ENCODE data around the gene GREM1.

Gene GREM1

GRCh38 chr15:32685576-32685975 is 32.2 kb upstream of the GREM1 start:
- no peaks in the 10 kb centered on the region for H3K27me3 ChIP-seq (ENCODE audit: insufficient read depth, low read length, poor library complexity)
- no peak for ATAC-seq (ENCODE audit: insufficient read depth, low read depth)
- H2AFZ ChIP-seq (ENCODE audit: low read depth, low read length): no peak overlapping the region
- H3K36me3 ChIP-seq (ENCODE audit: insufficient read depth, low read length): no peaks in the 10 kb centered on the region
- H3K4me3 ChIP-seq (ENCODE audit: low read depth in 1 of 2, low read length in 2 of 2): no peak overlapping the region
- H3K79me2 ChIP-seq (ENCODE audit: insufficient read depth, low read length): no peaks in the 10 kb centered on the region
- H4K20me1 ChIP-seq (ENCODE audit: insufficient read depth, low read length): no peaks in the 10 kb centered on the region
- H3K27ac ChIP-seq (ENCODE audit: low read length): no peak overlapping the region
- TF ChIP-seq EZH2 (IDR thresholded peaks at IDR 0.05; ENCODE audit: borderline replicate concordance, low read depth, low read length, severe bottlenecking) (no peak), CTCF (IDR thresholded peaks at IDR 0.05; ENCODE audit: borderline replicate concordance, extremely low read depth, low read length, poor library complexity, severe bottlenecking) (no peak)
- DNase-seq: no peak
- no peaks in the 10 kb centered on the region for H3K4me1 ChIP-seq (ENCODE audit: insufficient read depth, low read length)
- H3K9ac ChIP-seq (ENCODE audit: low read depth, low read length): no peak overlapping the region
- no peaks in the 10 kb centered on the region for H3K9me3 ChIP-seq (ENCODE audit: insufficient read depth, low read length, severe bottlenecking)
- no peak overlapping the region for H3K4me2 ChIP-seq (ENCODE audit: insufficient read depth, low read length)

GRCh38 chr15:32687556-32687955 is 30.2 kb upstream of the GREM1 start:
- no peaks in the 10 kb centered on the region for H3K9me3 ChIP-seq (ENCODE audit: insufficient read depth, low read length, severe bottlenecking)
- no peak overlapping the region for H3K27ac ChIP-seq (ENCODE audit: low read length)
- H4K20me1 ChIP-seq (ENCODE audit: insufficient read depth, low read length): no peaks in the 10 kb centered on the region
- ATAC-seq (ENCODE audit: insufficient read depth, low read depth): no peak
- no peaks in the 10 kb centered on the region for H3K27me3 ChIP-seq (ENCODE audit: insufficient read depth, low read length, poor library complexity)
- H3K4me1 ChIP-seq (ENCODE audit: insufficient read depth, low read length): no peaks in the 10 kb centered on the region
- H3K36me3 ChIP-seq (ENCODE audit: insufficient read depth, low read length): no peaks in the 10 kb centered on the region
- H3K4me2 ChIP-seq (ENCODE audit: insufficient read depth, low read length): no peak overlapping the region
- no peak overlapping the region for H2AFZ ChIP-seq (ENCODE audit: low read depth, low read length)
- DNase-seq: no peak
- TF ChIP-seq EZH2 (IDR thresholded peaks at IDR 0.05; ENCODE audit: borderline replicate concordance, low read depth, low read length, severe bottlenecking): no peak
- no peak for TF ChIP-seq CTCF (IDR thresholded peaks at IDR 0.05; ENCODE audit: borderline replicate concordance, extremely low read depth, low read length, poor library complexity, severe bottlenecking)
- H3K9ac ChIP-seq (ENCODE audit: low read depth, low read length): no peak overlapping the region
- no peaks in the 10 kb centered on the region for H3K79me2 ChIP-seq (ENCODE audit: insufficient read depth, low read length)
- H3K4me3 ChIP-seq (ENCODE audit: low read depth in 1 of 2, low read length in 2 of 2): no peak overlapping the region

- H3K9ac ChIP-seq (ENCODE audit: low read depth, low read length): no peak overlapping the region
Observed at GRCh38 chr15:32688151-32688639, 29.6 kb upstream of the GREM1 start.

More at GRCh38 chr15:32688151-32688639, 29.6 kb upstream of the GREM1 start:
- H3K79me2 ChIP-seq (ENCODE audit: insufficient read depth, low read length): no peaks in the 10 kb centered on the region
- no peak overlapping the region for H3K4me3 ChIP-seq (ENCODE audit: low read depth in 1 of 2, low read length in 2 of 2)
- no peaks in the 10 kb centered on the region for H4K20me1 ChIP-seq (ENCODE audit: insufficient read depth, low read length)
- ATAC-seq (ENCODE audit: insufficient read depth, low read depth): no peak
- H3K36me3 ChIP-seq (ENCODE audit: insufficient read depth, low read length): no peaks in the 10 kb centered on the region
- H2AFZ ChIP-seq (ENCODE audit: low read depth, low read length): no peak overlapping the region
- H3K4me2 ChIP-seq (ENCODE audit: insufficient read depth, low read length): no peak overlapping the region
- TF ChIP-seq EZH2 (IDR thresholded peaks at IDR 0.05; ENCODE audit: borderline replicate concordance, low read depth, low read length, severe bottlenecking): no peak
- no peak for TF ChIP-seq CTCF (IDR thresholded peaks at IDR 0.05; ENCODE audit: borderline replicate concordance, extremely low read depth, low read length, poor library complexity, severe bottlenecking)
- H3K27me3 ChIP-seq (ENCODE audit: insufficient read depth, low read length, poor library complexity): no peaks in the 10 kb centered on the region
- DNase-seq: no peak
- no peaks in the 10 kb centered on the region for H3K4me1 ChIP-seq (ENCODE audit: insufficient read depth, low read length)
- no peak overlapping the region for H3K27ac ChIP-seq (ENCODE audit: low read length)
- H3K9me3 ChIP-seq (ENCODE audit: insufficient read depth, low read length, severe bottlenecking): no peaks in the 10 kb centered on the region
